ENCODE data around the gene EIF3B. TPM values are rescaled to one million over a fixed set of nuclear protein-coding genes. Genes with fewer than 3 reads are reported as not detected.

Gene EIF3B
- total RNA-seq, 1 experiment from 2014 or later = 205 TPM

- no peaks in the 10 kb centered on the region for H3K27me3 ChIP-seq
- no peak overlapping the region for H3K4me3 ChIP-seq
- no peak overlapping the region for H3K27ac ChIP-seq
- H3K4me1 ChIP-seq = no peaks in the 10 kb centered on the region; the same call in 1 of the 2 replicates
- no peak for DNase-seq
- no peaks in the 10 kb centered on the region for H3K9me3 ChIP-seq (replicated peaks)
- no peaks in the 10 kb centered on the region for H3K36me3 ChIP-seq
These were observed 39.1 kb downstream of the EIF3B start for GRCh38 chr7:2393706-2394105.

DNA sequence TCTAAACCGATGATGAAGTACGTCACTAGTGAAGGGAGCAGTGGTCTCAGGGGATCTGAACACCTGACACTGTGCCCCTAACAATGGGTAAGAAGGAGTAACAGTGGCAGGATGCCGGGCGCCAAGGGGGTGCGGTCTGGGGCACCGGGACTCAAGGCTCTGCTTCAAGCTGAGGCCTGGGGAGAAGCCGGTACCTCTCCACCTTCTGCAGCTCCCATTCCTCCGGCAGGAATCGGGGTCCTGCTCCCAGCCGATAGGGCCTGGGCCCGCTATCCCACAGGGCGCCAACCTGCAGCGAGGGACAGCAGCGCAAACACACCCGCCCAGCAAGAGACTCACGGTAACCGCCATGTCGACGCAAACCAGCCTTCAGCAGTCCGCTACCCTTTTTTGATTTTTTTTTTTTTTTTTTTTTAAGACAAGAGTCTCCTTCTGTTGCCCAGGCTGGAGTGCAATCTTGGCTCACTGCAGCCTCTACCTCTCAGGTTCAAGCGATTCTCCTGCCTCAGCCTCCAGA, 40.0 kb downstream of the EIF3B start:
- H3K4me3 ChIP-seq = no peak overlapping the region

DNA sequence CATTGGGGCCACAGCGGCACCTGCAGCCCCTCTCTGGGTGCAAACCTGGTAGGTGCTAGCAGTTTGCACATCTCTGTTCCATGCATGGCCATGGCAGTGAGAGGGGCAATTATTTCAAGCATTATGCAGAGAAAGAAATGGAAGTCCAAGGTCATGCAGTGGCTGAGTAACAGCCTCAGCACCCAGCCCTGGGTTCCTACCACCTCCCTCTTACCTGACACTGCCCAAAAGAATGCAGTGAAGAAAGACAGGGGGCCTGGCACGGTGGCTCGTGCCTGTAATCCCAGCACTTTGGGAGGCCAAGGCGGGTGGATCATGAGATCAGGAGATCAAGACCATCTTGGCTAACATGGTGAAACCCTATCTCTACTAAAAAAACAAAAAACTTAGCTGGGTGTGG, 43.9 kb downstream of the EIF3B start:
- H3K4me1 ChIP-seq = peaks cover 23% of the 10 kb centered on the region
- H3K27me3 ChIP-seq = no peaks in the 10 kb centered on the region
- no peaks in the 10 kb centered on the region for H3K36me3 ChIP-seq
- no peak overlapping the region for H3K4me3 ChIP-seq
- no peak overlapping the region for H3K27ac ChIP-seq
- H3K9me3 ChIP-seq (replicated peaks) = no peaks in the 10 kb centered on the region
- DNase-seq = no peak

More for the DNA sequence above, 40.0 kb downstream of the EIF3B start:
- no peak for DNase-seq
- peaks cover 5% of the 10 kb centered on the region for H3K4me1 ChIP-seq
- no peaks in the 10 kb centered on the region for H3K36me3 ChIP-seq
- no peak overlapping the region for H3K27ac ChIP-seq
- H3K27me3 ChIP-seq = no peaks in the 10 kb centered on the region
- H3K9me3 ChIP-seq (replicated peaks) = no peaks in the 10 kb centered on the region

GRCh38 chr7:2399848-2400587, 45.4 kb downstream of the EIF3B start:
- no peak overlapping the region; the same call in 1 of the 2 replicates for H3K27ac ChIP-seq
- peaks cover 27% of the 10 kb centered on the region for H3K4me1 ChIP-seq
- H3K9me3 ChIP-seq (replicated peaks) = no peaks in the 10 kb centered on the region
- no peaks in the 10 kb centered on the region for H3K27me3 ChIP-seq
- no peaks in the 10 kb centered on the region for H3K36me3 ChIP-seq
- DNase-seq = peak; percentile 88 to 91
- H3K4me3 ChIP-seq = no peak overlapping the region

DNA sequence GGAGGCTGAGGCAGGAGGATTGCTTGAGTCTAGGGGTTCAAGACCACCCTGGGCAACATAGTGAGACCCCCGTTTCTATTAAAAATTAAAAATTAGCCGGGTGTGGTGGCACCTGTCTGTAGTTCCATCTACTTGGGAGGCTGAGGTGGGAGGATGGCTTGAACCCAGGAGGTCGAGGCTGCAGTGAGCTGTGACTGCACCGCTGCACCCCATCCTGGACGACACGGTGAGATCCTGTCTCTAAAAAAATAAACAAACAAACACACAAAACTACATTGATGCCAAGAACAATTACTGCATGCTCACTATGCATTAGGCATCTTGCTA, 48.0 kb downstream of the EIF3B start:
- H3K27ac ChIP-seq = no peak overlapping the region
- no peaks in the 10 kb centered on the region for H3K36me3 ChIP-seq
- peak overlapping the region; percentile 80 for H3K4me3 ChIP-seq
- H3K4me1 ChIP-seq = peaks cover 29% of the 10 kb centered on the region
- no peaks in the 10 kb centered on the region for H3K9me3 ChIP-seq (replicated peaks)
- DNase-seq = no peak
- H3K27me3 ChIP-seq = no peaks in the 10 kb centered on the region

DNA sequence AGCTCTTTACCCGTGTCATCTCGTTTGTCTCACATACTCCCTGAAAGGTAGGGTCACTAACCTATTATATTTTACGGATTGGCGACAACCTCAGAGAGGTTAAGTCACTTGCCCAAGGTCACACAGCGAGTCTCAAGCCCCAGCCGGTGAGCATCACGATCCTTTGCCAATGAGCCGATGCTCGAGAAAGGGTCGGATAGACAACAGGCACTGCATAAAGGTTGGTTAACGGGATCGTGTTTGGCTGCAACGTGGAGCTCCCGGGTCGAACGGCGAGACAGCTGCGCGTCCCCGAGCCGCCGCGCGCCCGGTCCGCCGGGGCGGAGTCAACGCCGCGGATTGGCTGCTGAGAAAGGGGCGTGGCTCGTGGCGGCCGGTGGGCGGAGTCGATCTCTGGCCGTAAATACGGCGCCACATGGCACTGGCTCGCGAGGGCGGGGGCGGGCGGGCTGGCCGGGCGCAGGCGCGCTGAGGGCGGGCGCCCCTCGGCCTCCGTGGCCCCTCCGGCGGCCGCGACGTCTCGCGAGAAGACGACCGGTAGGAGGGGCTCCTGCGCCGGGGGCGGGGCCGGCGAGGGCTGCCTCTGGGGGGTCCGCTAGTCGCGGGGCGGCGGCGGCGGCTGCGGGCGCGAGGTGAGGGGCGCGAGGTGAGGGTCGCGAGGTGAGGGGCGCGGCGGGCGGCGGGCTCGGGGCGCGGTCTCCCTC, 48.5 kb downstream of the EIF3B start, which contains the start of gene CHST12:
TSS of gene CHST12 (plus strand) at position 598 of the 704 bp plus-strand sequence. CDS start 29,029 bp downstream, outside the sequence.
- H3K9me3 ChIP-seq (replicated peaks) = no peaks in the 10 kb centered on the region
- H3K27me3 ChIP-seq = no peaks in the 10 kb centered on the region
- peak; percentile 96 to 97 for DNase-seq
- H3K4me1 ChIP-seq = peaks cover 35% of the 10 kb centered on the region
- H3K4me3 ChIP-seq = peak within 1 kb of the TSS; percentile 80
- no peaks in the 10 kb centered on the region for H3K36me3 ChIP-seq
- H3K27ac ChIP-seq = no peak within 1 kb of the TSS

DNA sequence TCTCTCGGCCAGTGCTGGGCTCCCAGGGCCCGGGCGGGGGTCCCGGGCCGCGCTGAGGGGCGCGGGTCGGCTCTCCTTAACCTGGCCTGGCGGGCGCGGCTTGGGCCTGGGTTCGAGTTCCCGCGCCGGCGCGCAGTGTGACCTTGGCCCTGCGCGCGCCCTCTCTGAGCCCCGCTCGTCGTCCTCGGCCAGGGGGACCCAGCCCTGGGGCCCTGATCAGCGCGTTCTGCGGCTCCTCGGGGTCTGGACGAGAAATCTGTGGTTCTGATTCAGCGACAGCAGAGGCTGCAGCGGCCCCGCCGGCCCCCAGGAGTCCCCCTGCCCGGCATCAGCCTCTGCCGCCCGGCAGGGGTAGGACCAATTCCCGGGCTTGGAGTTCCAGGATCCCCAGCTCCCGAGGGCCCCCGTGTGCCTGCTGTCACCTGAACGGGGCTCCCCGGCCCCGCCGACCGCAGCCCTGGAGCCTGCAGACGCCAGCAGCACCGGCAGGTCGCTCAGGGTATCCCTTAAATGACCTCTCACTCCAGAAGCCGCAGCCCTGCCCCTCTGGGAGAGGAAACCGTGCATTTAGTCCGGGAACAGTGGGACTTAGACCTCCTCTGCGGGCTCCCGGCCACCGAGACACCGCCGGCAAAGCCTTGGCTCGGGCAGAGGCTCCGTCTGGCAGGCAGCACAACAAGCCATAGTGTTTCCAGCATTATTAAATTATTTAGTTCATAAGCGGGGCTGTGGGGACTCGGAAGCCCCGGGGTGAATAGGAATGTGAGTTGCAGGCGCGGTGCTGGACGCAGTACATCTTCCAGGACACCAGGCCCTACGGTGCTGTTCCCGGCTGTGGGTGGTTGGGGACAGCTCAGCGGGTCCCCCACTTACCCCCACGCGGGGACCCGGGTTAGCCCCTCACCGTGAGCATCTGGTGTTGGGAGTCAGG, 49.4 kb downstream of the EIF3B start:
- DNase-seq = peak; percentile 45 to 56
- no peak overlapping the region for H3K27ac ChIP-seq
- H3K27me3 ChIP-seq = no peaks in the 10 kb centered on the region
- H3K4me1 ChIP-seq = peaks cover 43% of the 10 kb centered on the region
- no peaks in the 10 kb centered on the region for H3K9me3 ChIP-seq (replicated peaks)
- peak overlapping the region; percentile 80 for H3K4me3 ChIP-seq
- H3K36me3 ChIP-seq = no peaks in the 10 kb centered on the region

DNA sequence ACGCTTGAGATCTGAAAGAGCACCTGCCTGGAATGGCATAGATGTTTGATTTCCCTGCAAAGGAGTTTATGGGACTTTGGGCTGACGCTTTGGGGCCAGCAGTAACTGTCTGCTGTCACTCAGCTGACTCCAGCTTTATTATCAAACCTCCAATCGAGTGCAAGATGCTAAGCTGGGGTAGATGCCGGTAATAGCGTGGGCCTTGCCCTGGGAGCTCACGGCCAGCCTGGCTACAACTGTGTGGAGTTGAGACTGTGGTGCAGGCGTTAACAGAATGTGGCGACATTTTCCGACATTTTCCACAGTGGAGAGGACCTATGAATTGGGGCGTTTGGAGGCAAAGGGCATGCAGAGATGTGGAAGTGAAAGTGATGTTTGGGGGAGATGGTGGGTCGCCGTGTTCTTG, 50.1 kb downstream of the EIF3B start:
- Histone ChIP-seq H3K27ac (no peak overlapping the region), H3K36me3 (no peaks in the 10 kb centered on the region), H3K9me3 (replicated peaks) (no peaks in the 10 kb centered on the region), H3K27me3 (no peaks in the 10 kb centered on the region), H3K4me1 (peaks cover 39% of the 10 kb centered on the region), H3K4me3 (peak overlapping the region; percentile 80)
- no peak for DNase-seq

DNA sequence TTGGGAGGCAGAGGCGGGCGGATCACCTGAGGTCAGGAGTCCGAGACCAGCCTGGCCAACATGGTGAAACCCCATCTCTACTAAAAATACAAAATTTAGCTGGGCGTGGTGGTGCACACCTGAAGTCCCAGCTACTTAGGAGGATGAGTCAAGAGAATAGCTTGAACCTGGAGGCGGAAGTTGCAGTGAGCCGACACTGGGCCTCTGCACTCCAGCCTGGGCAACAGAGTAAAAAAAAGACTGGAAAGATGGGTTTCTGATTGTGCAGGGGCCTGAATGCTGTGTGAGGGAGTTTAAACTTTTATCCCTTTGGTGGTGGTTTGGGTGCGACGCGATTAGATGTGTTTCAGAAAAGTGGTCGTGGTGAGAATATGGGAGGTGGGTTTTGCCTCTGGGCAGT, 50.6 kb downstream of the EIF3B start:
- no peaks in the 10 kb centered on the region for H3K9me3 ChIP-seq (replicated peaks)
- H3K4me1 ChIP-seq = peaks cover 39% of the 10 kb centered on the region
- no peak overlapping the region for H3K4me3 ChIP-seq
- H3K27ac ChIP-seq = no peak overlapping the region
- H3K27me3 ChIP-seq = no peaks in the 10 kb centered on the region
- no peak for DNase-seq
- no peaks in the 10 kb centered on the region for H3K36me3 ChIP-seq

GRCh38 chr7:2405601-2406345, 51.1 kb downstream of the EIF3B start:
- no peak for DNase-seq
- H3K27me3 ChIP-seq = no peaks in the 10 kb centered on the region
- H3K27ac ChIP-seq = no peak overlapping the region
- no peak overlapping the region for H3K4me3 ChIP-seq
- H3K36me3 ChIP-seq = no peaks in the 10 kb centered on the region
- no peaks in the 10 kb centered on the region for H3K9me3 ChIP-seq (replicated peaks)
- H3K4me1 ChIP-seq = peaks cover 34% of the 10 kb centered on the region

GRCh38 chr7:2409745-2410414, 55.3 kb downstream of the EIF3B start:
- Histone ChIP-seq H3K4me3 (no peak overlapping the region), H3K9me3 (replicated peaks) (no peaks in the 10 kb centered on the region), H3K4me1 (peaks cover 21% of the 10 kb centered on the region), H3K36me3 (no peaks in the 10 kb centered on the region), H3K27me3 (no peaks in the 10 kb centered on the region), H3K27ac (no peak overlapping the region)
- no peak for DNase-seq

DNA sequence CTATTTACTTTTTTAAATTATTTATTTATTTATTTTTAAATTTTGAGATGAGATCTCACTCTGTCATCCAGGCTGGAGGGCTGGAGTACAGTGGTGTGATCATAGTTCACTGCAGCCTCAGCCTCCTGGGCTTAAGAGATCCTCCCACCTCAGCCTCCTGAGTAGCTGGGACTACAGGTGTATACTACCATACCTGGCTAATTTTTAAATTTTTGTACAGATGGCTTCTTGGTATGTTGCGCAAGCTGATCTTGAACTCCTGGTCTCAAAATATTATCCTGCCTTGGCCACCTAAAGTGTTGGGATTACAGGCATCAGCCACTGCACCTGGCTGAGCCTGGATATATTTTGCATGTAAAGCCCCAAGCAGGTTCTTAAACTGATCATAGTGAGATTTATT, 56.4 kb downstream of the EIF3B start:
- Histone ChIP-seq H3K27me3 (no peaks in the 10 kb centered on the region), H3K4me3 (no peak overlapping the region), H3K36me3 (no peaks in the 10 kb centered on the region), H3K9me3 (replicated peaks) (no peaks in the 10 kb centered on the region), H3K27ac (no peak overlapping the region), H3K4me1 (peaks cover 21% of the 10 kb centered on the region)
- no peak for DNase-seq

- Histone ChIP-seq H3K36me3 (no peaks in the 10 kb centered on the region), H3K27me3 (no peaks in the 10 kb centered on the region), H3K4me3 (no peak overlapping the region), H3K4me1 (peaks cover 21% of the 10 kb centered on the region), H3K27ac (no peak overlapping the region), H3K9me3 (replicated peaks) (no peaks in the 10 kb centered on the region)
- DNase-seq = no peak
These were observed 57.4 kb downstream of the EIF3B start for GRCh38 chr7:2411815-2412586.

Measured in SJCRH30 (cell line).